ENCODE data around the gene CSGALNACT2. TPM values are rescaled to one million over a fixed set of nuclear protein-coding genes. Genes with fewer than 3 reads are reported as not detected.

Gene CSGALNACT2
- total and polyA plus RNA-seq, 4 donors: 4.1 to 11.0 (median 6.1) TPM

- WGBS: 92% methylated on average over 6 of the region's 6 CpGs
- no peaks in the 10 kb centered on the region for H3K27me3 ChIP-seq (ENCODE audit: control insufficient read depth in 4 of 4, insufficient read depth in 4 of 4, low read length in 3 of 4)
- H3K36me3 ChIP-seq (ENCODE audit: control insufficient read depth in 4 of 4, insufficient read depth in 3 of 4, low read depth in 1 of 4, low read length in 3 of 4): peaks cover 0 to 5% (median 0%) of the 10 kb centered on the region in 4 donors
- no peak overlapping the region for H3K27ac ChIP-seq (ENCODE audit: low read depth in 1 of 2, low read length in 2 of 2)
- TF ChIP-seq RAD21 (IDR thresholded peaks at IDR 0.05) (no peak), ATF3 (IDR thresholded peaks at IDR 0.05) (no peak), HNF4A (conservative IDR thresholded peaks at IDR 0.05) (no peak), REST (IDR thresholded peaks at IDR 0.05) (no peak), ZBTB33 (IDR thresholded peaks at IDR 0.05) (no peak), EGR1 (IDR thresholded peaks at IDR 0.05; ENCODE audit: low read depth in 2 of 2) (no peak), GABPA (IDR thresholded peaks at IDR 0.05 in 1 of 2, conservative IDR thresholded peaks at IDR 0.05 in 1 of 2) (no peak), FOXA2 (IDR thresholded peaks at IDR 0.05) (no peak), MAX (IDR thresholded peaks at IDR 0.05) (no peak), RXRA (IDR thresholded peaks at IDR 0.05) (no peak), TAF1 (conservative IDR thresholded peaks at IDR 0.05) (no peak), FOXA1 (IDR thresholded peaks at IDR 0.05) (no peak), HNF4G (IDR thresholded peaks at IDR 0.05) (no peak), CTCF (IDR thresholded peaks at IDR 0.05; ENCODE audit: low read depth, low read length, missing input control) (no peak), SP1 (IDR thresholded peaks at IDR 0.05) (no peak), YY1 (IDR thresholded peaks at IDR 0.05) (no peak), NR2F2 (IDR thresholded peaks at IDR 0.05) (no peak), JUND (IDR thresholded peaks at IDR 0.05) (no peak)
- no peaks in the 10 kb centered on the region for H3K9me3 ChIP-seq (ENCODE audit: control insufficient read depth in 4 of 4, low read length in 3 of 4)
- H3K9ac ChIP-seq (ENCODE audit: low read depth in 1 of 2, low read length in 2 of 2): no peak overlapping the region
- DNase-seq (ENCODE audit: low spot score): no peak
- H3K4me1 ChIP-seq (ENCODE audit: control insufficient read depth in 4 of 4, insufficient read depth in 4 of 4, low read length in 3 of 4): no peaks in the 10 kb centered on the region
- H3K4me3 ChIP-seq (ENCODE audit: low read depth in 1 of 3, low read length in 3 of 3): no peak overlapping the region
Measured at GRCh38 chr10:43158636-43159035, 20.4 kb downstream of the CSGALNACT2 start.
